ENCODE measurements around the gene GUCY2D.

DNA sequence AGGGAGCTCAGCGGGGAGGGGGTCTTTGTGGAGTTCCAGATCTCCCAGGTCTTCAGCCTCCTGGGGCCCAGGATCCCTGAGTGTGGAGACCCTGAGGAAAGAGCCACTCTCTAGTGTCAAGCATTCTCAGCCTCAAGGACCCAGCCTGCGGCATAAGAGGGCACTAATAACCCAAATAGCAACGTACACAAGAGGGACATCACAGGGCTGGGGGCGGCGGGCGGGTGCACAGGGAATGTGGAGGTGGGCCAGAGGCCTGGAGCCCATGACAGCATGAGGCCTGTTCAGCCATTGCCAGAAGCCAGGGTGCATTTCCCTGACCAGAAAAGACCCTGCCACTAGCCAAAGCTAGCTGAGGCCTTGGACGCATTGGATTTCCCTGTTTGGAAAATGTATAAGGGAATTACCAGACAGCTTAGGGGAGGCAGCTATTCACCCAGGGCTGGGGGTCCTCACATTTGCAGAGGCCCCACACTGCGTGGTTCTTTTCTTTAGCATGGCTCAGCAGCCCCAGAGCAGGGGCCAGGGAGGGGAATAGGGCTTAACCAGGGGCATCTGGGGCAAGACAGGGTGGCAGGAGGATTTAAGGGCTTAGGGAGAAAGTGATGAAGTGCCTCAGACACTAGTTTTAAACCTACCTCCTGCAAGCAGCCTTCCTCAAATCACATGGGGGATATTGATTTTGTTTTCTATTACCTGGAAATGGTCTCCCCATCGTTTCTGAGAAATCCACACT, 22.9 kb downstream of the GUCY2D start:
- TF ChIP-seq, protein P1, sequence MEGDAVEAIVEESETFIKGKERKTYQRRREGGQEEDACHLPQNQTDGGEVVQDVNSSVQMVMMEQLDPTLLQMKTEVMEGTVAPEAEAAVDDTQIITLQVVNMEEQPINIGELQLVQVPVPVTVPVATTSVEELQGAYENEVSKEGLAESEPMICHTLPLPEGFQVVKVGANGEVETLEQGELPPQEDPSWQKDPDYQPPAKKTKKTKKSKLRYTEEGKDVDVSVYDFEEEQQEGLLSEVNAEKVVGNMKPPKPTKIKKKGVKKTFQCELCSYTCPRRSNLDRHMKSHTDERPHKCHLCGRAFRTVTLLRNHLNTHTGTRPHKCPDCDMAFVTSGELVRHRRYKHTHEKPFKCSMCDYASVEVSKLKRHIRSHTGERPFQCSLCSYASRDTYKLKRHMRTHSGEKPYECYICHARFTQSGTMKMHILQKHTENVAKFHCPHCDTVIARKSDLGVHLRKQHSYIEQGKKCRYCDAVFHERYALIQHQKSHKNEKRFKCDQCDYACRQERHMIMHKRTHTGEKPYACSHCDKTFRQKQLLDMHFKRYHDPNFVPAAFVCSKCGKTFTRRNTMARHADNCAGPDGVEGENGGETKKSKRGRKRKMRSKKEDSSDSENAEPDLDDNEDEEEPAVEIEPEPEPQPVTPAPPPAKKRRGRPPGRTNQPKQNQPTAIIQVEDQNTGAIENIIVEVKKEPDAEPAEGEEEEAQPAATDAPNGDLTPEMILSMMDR (conservative IDR thresholded peaks at IDR 0.05; ENCODE audit: low read depth in 2 of 2) = no peak
- TF ChIP-seq EZH2 (IDR thresholded peaks at IDR 0.05; ENCODE audit: low read depth, unreplicated experiment) (no peak), EZH2phosphoT487 (IDR thresholded peaks at IDR 0.05; ENCODE audit: unreplicated experiment) (no peak), ZNF331 (CRISPR knock-in tag; IDR thresholded peaks at IDR 0.05; ENCODE audit: low read depth) (no peak), POLR2AphosphoS5 (IDR thresholded peaks at IDR 0.05; ENCODE audit: low read depth) (no peak), CREB1 (CRISPR knock-in tag; IDR thresholded peaks at IDR 0.05; ENCODE audit: low read depth) (no peak), JUNB (IDR thresholded peaks at IDR 0.05; ENCODE audit: unreplicated experiment) (no peak)
- TF ChIP-seq, protein P2, sequence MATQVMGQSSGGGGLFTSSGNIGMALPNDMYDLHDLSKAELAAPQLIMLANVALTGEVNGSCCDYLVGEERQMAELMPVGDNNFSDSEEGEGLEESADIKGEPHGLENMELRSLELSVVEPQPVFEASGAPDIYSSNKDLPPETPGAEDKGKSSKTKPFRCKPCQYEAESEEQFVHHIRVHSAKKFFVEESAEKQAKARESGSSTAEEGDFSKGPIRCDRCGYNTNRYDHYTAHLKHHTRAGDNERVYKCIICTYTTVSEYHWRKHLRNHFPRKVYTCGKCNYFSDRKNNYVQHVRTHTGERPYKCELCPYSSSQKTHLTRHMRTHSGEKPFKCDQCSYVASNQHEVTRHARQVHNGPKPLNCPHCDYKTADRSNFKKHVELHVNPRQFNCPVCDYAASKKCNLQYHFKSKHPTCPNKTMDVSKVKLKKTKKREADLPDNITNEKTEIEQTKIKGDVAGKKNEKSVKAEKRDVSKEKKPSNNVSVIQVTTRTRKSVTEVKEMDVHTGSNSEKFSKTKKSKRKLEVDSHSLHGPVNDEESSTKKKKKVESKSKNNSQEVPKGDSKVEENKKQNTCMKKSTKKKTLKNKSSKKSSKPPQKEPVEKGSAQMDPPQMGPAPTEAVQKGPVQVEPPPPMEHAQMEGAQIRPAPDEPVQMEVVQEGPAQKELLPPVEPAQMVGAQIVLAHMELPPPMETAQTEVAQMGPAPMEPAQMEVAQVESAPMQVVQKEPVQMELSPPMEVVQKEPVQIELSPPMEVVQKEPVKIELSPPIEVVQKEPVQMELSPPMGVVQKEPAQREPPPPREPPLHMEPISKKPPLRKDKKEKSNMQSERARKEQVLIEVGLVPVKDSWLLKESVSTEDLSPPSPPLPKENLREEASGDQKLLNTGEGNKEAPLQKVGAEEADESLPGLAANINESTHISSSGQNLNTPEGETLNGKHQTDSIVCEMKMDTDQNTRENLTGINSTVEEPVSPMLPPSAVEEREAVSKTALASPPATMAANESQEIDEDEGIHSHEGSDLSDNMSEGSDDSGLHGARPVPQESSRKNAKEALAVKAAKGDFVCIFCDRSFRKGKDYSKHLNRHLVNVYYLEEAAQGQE (IDR thresholded peaks at IDR 0.05; ENCODE audit: unreplicated experiment) = no peak
- TF ChIP-seq, protein P3, sequence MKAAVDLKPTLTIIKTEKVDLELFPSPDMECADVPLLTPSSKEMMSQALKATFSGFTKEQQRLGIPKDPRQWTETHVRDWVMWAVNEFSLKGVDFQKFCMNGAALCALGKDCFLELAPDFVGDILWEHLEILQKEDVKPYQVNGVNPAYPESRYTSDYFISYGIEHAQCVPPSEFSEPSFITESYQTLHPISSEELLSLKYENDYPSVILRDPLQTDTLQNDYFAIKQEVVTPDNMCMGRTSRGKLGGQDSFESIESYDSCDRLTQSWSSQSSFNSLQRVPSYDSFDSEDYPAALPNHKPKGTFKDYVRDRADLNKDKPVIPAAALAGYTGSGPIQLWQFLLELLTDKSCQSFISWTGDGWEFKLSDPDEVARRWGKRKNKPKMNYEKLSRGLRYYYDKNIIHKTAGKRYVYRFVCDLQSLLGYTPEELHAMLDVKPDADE (IDR thresholded peaks at IDR 0.05) = no peak

Measured in GM23338 (cell line).